Neutrophil (primary cell): ENCODE measurements around the gene MYO1D.
"Not testable (repeated sequence)": the region's sequence is repeated elsewhere in the genome, so short reads cannot be mapped to it uniquely, and the experiment has no call there.

Experiments used
- H3K27ac ChIP-seq: fragments of 200-600 bp; sonication (generic); 2 replicates; pipeline ENCODE4 v1.5.1; 2016; ENCODE audit warnings: mild to moderate bottlenecking, moderate library complexity
- H3K27me3 ChIP-seq: fragments of 200-600 bp; sonication (generic); 2 replicates; pipeline ENCODE4 v1.6.0; 2016; ENCODE audit warnings: mild to moderate bottlenecking
- H3K36me3 ChIP-seq: fragments of 200-600 bp; sonication (generic); 2 replicates; pipeline ENCODE4 v1.5.1; 2017
- H3K4me1 ChIP-seq, 2 experiments: fragments of 200-600 bp in 1 of 2; sonication (generic) in 1 of 2; 1 replicate in 1 of 2; 2 replicates in 1 of 2; pipeline versions ENCODE4 v1.5.1 to v1.6.1; 2013 to 2016; ENCODE audit warnings: low read depth in 1 of 2, low read length in 1 of 2, mild to moderate bottlenecking in 1 of 2, moderate library complexity in 1 of 2; ENCODE audit not compliant: control insufficient read depth in 1 of 2, insufficient read depth in 1 of 2
- H3K4me3 ChIP-seq, 2 experiments: fragments of 200-600 bp in 1 of 2; sonication (generic) in 1 of 2; 1 replicate in 1 of 2; 2 replicates in 1 of 2; pipeline ENCODE4 v1.5.1; 2013 to 2016; ENCODE audit warnings: low read depth in 1 of 2, low read length in 1 of 2, mild to moderate bottlenecking in 1 of 2, moderate library complexity in 1 of 2
- H3K9me3 ChIP-seq: fragments of 200-600 bp; sonication (generic); 2 replicates; pipeline ENCODE4 v1.5.1; 2016
- CTCF ChIP-seq: fragments of 200-600 bp; sonication (generic); IDR thresholded peaks from 2 replicates; pipeline ENCODE4 v1.5.1; 2016; ENCODE audit warnings: antibody characterized with exemption

Gene MYO1D

GRCh38 chr17:32741381-32741780, 135.5 kb downstream of the MYO1D start:
- no peaks in the 10 kb centered on the region for H3K27me3 ChIP-seq
- no peaks in the 10 kb centered on the region for H3K36me3 ChIP-seq
- no peak overlapping the region for H3K4me3 ChIP-seq
- H3K9me3 ChIP-seq = no peaks in the 10 kb centered on the region
- no peak overlapping the region for H3K27ac ChIP-seq
- TF ChIP-seq CTCF = no peak
- no peaks in the 10 kb centered on the region for H3K4me1 ChIP-seq

- no peak overlapping the region for H3K4me3 ChIP-seq
- no peaks in the 10 kb centered on the region for H3K9me3 ChIP-seq
- no peaks in the 10 kb centered on the region for H3K27me3 ChIP-seq
- no peaks in the 10 kb centered on the region for H3K4me1 ChIP-seq
- no peak overlapping the region for H3K27ac ChIP-seq
- H3K36me3 ChIP-seq = no peaks in the 10 kb centered on the region
- TF ChIP-seq CTCF = no peak
Observed at GRCh38 chr17:32739722-32740121, 137.2 kb downstream of the MYO1D start.

DNA sequence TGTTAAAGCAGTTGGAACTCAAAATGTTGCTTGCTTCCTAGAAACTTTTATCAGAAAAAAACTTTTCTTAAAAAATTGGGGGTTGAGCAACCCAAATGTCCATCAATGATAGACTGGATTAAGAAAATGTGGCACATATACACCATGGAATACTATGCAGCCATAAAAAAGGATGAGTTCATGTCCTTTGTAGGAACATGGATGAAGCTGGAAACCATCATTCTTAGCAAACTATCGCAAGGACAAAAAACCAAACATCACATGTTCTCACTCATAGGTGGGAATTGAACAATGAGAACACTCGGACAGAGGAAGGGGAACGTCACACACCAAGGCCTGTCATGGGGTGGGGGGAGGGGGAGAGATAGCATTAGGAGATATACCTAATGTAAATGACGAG, 137.8 kb downstream of the MYO1D start:
- not testable (repeated sequence) for H3K36me3 ChIP-seq, H3K9me3 ChIP-seq, H3K4me1 ChIP-seq, H3K27ac ChIP-seq, H3K4me3 ChIP-seq, H3K27me3 ChIP-seq

- H3K36me3 ChIP-seq = no peaks in the 10 kb centered on the region
- H3K4me3 ChIP-seq = no peak overlapping the region
- H3K27ac ChIP-seq = no peak overlapping the region
- no peak for TF ChIP-seq CTCF
- H3K4me1 ChIP-seq = no peaks in the 10 kb centered on the region
- H3K27me3 ChIP-seq = no peaks in the 10 kb centered on the region
- H3K9me3 ChIP-seq = no peaks in the 10 kb centered on the region
Observed at GRCh38 chr17:32733401-32733800, 143.5 kb downstream of the MYO1D start.

DNA sequence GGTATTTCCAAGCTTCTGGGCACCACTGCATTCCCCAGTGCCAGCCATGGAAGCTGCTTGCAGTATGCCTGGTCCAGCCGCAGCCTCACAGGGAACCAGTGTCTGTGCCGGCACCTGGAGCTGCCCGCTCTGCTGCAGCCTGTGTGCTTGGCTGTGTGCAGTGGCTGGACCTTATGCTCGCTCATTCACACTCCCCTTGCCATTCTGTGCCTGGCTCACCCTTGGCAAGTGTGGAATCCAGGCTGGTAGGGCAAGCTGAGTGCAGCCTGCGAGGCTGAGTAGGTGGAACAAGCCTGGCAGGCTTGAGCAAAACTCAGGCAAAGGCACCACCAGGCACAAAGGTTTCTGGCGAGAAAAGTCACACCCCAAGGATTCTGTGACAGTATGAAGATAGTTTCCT, 144.0 kb downstream of the MYO1D start:
- no peaks in the 10 kb centered on the region for H3K27me3 ChIP-seq
- H3K4me3 ChIP-seq = no peak overlapping the region
- no peak overlapping the region for H3K27ac ChIP-seq
- TF ChIP-seq CTCF = no peak
- no peaks in the 10 kb centered on the region for H3K9me3 ChIP-seq
- no peaks in the 10 kb centered on the region for H3K4me1 ChIP-seq
- H3K36me3 ChIP-seq = no peaks in the 10 kb centered on the region

DNA sequence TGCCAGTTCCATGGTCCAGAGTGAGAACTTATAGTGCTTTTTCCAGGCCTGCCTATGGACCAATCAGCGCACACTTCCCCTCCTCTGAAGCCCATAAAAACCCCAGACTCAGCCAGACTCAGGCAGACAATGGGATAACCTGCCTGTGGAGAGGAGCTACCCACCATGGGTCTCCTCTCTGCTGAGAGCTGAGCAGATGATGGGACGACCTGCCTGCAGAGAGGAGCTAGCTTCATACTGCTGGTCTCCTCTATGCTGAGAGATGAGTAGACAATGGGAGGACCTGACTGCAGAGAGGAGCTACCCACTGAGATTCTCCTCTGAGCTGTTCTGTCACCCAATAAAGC, 144.7 kb downstream of the MYO1D start:
- H3K4me3 ChIP-seq = no peak overlapping the region
- no peaks in the 10 kb centered on the region for H3K27me3 ChIP-seq
- no peak overlapping the region for H3K27ac ChIP-seq
- TF ChIP-seq CTCF = no peak
- H3K9me3 ChIP-seq = no peaks in the 10 kb centered on the region
- no peaks in the 10 kb centered on the region for H3K4me1 ChIP-seq
- H3K36me3 ChIP-seq = no peaks in the 10 kb centered on the region
